Measurements from ENCODE around the gene DHRS13. TPM values are rescaled to one million over a fixed set of nuclear protein-coding genes. Genes with fewer than 3 reads are reported as not detected.
A peak's percentile ranks its signal among the peaks of the same experiment; 100 is the strongest.
"Not testable (repeated sequence)": the region's sequence is repeated elsewhere in the genome, so short reads cannot be mapped to it uniquely, and the experiment has no call there.

Gene DHRS13
- total RNA-seq, 2 experiments from 2014 or later: 23.3 to 29.5 TPM

- intact Hi-C loops (cut with DNase I, micrococcal nuclease): loop anchor here in 1 of 2 experiments (2.0 kb wide), 2 partner anchors 41 to 133 kb away; partner anchors contain the start of gene ERAL1
- no peaks in the 10 kb centered on the region for H3K27me3 Mint-ChIP-seq
- H3K27ac Mint-ChIP-seq: peak overlapping the region; percentile 90
- no peak for ATAC-seq
- peak overlapping the region; percentile 93 for H3K4me3 Mint-ChIP-seq
- ChIA-PET POLR2A (interaction anchor here (0.7 kb wide), 1 partner anchor 154 kb away, joined by 3 read pairs; no protein-coding TSS in a partner anchor), CTCF (interaction anchor here (0.6 to 2.1 kb wide), 11 partner anchors 13 to 169 kb away, joined by 3 to 8 read pairs (median 4); partner anchors contain the start of genes FAM222B and PHF12)
- peaks cover 38% of the 10 kb centered on the region for H3K36me3 Mint-ChIP-seq (ENCODE audit: low read depth)
- peak; percentile 45 for DNase-seq
- H3K4me1 Mint-ChIP-seq: peaks cover 76% of the 10 kb centered on the region
- no peaks in the 10 kb centered on the region for H3K9me3 Mint-ChIP-seq (ENCODE audit: low read depth)
These were observed 7.0 kb downstream of the DHRS13 start for GRCh38 chr17:28895794-28896447.

- Mint-ChIP-seq H3K27ac (peak overlapping the region; percentile 99), H3K4me1 (peaks cover 67% of the 10 kb centered on the region), H3K36me3 (ENCODE audit: low read depth) (peaks cover 28% of the 10 kb centered on the region), H3K4me3 (peak overlapping the region; percentile 62)
- not testable (repeated sequence) for H3K27me3 Mint-ChIP-seq; H3K9me3 Mint-ChIP-seq (ENCODE audit: low read depth)
- DNase-seq (peak; percentile 63), ATAC-seq (peak; percentile 39)
- intact Hi-C loops (cut with DNase I, micrococcal nuclease): loop anchor here (1.0 to 2.0 kb wide), 3 partner anchors 17 to 83 kb away; no protein-coding TSS in a partner anchor
- ChIA-PET CTCF (interaction anchor here (0.6 to 1.7 kb wide), 13 partner anchors 10 to 166 kb away, joined by 3 to 11 read pairs (median 3); partner anchors contain the start of gene NEK8), POLR2A (interaction anchor here (0.6 to 1.0 kb wide), 6 partner anchors 12 to 174 kb away, joined by 3 to 4 read pairs (median 4); partner anchors contain the start of genes PHF12 and RPL23A)
These were observed 9.4 kb downstream of the DHRS13 start for GRCh38 chr17:28893248-28894183.

- no peaks in the 10 kb centered on the region for H3K27me3 Mint-ChIP-seq
- H3K36me3 Mint-ChIP-seq (ENCODE audit: low read depth): peaks cover 20% of the 10 kb centered on the region
- H3K4me3 Mint-ChIP-seq: no peak overlapping the region
- ChIA-PET POLR2A (interaction anchor here (0.6 kb wide), 2 partner anchors 20 to 362 kb away, joined by 3 to 7 read pairs; no protein-coding TSS in a partner anchor), CTCF (interaction anchor here (1.3 to 1.5 kb wide), 3 partner anchors 10 to 27 kb away, joined by 3 to 7 read pairs (median 5); no protein-coding TSS in a partner anchor)
- intact Hi-C loops (cut with DNase I, micrococcal nuclease): loop anchor here in 1 of 2 experiments (2.0 kb wide), 1 partner anchor 35 kb away; no protein-coding TSS in a partner anchor
- ATAC-seq (no peak), DNase-seq (no peak)
- H3K4me1 Mint-ChIP-seq: peaks cover 59% of the 10 kb centered on the region
- peak overlapping the region; percentile 55 for H3K27ac Mint-ChIP-seq
- no peaks in the 10 kb centered on the region for H3K9me3 Mint-ChIP-seq (ENCODE audit: low read depth)
These were observed 10.9 kb downstream of the DHRS13 start for GRCh38 chr17:28892024-28892423.

- CTCF ChIA-PET: interaction anchor here (0.6 to 1.5 kb wide), 2 partner anchors 27 to 107 kb away, joined by 3 read pairs; no protein-coding TSS in a partner anchor
These were observed 11.7 kb downstream of the DHRS13 start for GRCh38 chr17:28891201-28891600.

GRCh38 chr17:28889996-28890395 is 12.9 kb downstream of the DHRS13 start:
- Mint-ChIP-seq H3K27me3 (no peaks in the 10 kb centered on the region), H3K4me3 (no peak overlapping the region), H3K9me3 (ENCODE audit: low read depth) (no peaks in the 10 kb centered on the region), H3K36me3 (ENCODE audit: low read depth) (peaks cover 19% of the 10 kb centered on the region), H3K4me1 (peaks cover 43% of the 10 kb centered on the region), H3K27ac (peak overlapping the region; percentile 21)
- ChIA-PET POLR2A (interaction anchor here (0.6 to 0.7 kb wide), 2 partner anchors 47 to 143 kb away, joined by 4 read pairs; partner anchors contain the start of gene FAM222B), CTCF (no interaction called here)
- no peak for DNase-seq
- ATAC-seq: no peak
- intact Hi-C loops (cut with DNase I, micrococcal nuclease): no loop called here

More at GRCh38 chr17:28891201-28891600, 11.7 kb downstream of the DHRS13 start:
- no peaks in the 10 kb centered on the region for H3K9me3 Mint-ChIP-seq (ENCODE audit: low read depth)
- no peak for DNase-seq
- peaks cover 20% of the 10 kb centered on the region for H3K36me3 Mint-ChIP-seq (ENCODE audit: low read depth)
- no peaks in the 10 kb centered on the region for H3K27me3 Mint-ChIP-seq
- ATAC-seq: no peak
- POLR2A ChIA-PET: no interaction called here
- peak overlapping the region; percentile 55 for H3K27ac Mint-ChIP-seq
- H3K4me1 Mint-ChIP-seq: peaks cover 53% of the 10 kb centered on the region
- no peak overlapping the region for H3K4me3 Mint-ChIP-seq
- intact Hi-C loops (cut with DNase I, micrococcal nuclease): no loop called here

- Mint-ChIP-seq H3K27me3 (no peaks in the 10 kb centered on the region), H3K9me3 (ENCODE audit: low read depth) (no peaks in the 10 kb centered on the region), H3K27ac (no peak overlapping the region), H3K4me1 (peaks cover 36% of the 10 kb centered on the region), H3K36me3 (ENCODE audit: low read depth) (peaks cover 19% of the 10 kb centered on the region), H3K4me3 (no peak overlapping the region)
- POLR2A ChIA-PET: interaction anchor here (0.6 kb wide), 1 partner anchor 10 kb away, joined by 4 read pairs; no protein-coding TSS in a partner anchor
- DNase-seq (no peak), ATAC-seq (no peak)
- CTCF ChIA-PET: no interaction called here
- intact Hi-C loops (cut with DNase I, micrococcal nuclease): no loop called here
These were observed 14.0 kb downstream of the DHRS13 start for GRCh38 chr17:28888832-28889231.

- H3K9me3 Mint-ChIP-seq (ENCODE audit: low read depth): no peaks in the 10 kb centered on the region
- no peak overlapping the region for H3K4me3 Mint-ChIP-seq
- peaks cover 17% of the 10 kb centered on the region for H3K36me3 Mint-ChIP-seq (ENCODE audit: low read depth)
- ChIA-PET POLR2A (no interaction called here), CTCF (interaction anchor here (1.2 kb wide), 1 partner anchor 124 kb away, joined by 4 read pairs; no protein-coding TSS in a partner anchor)
- H3K4me1 Mint-ChIP-seq: peaks cover 27% of the 10 kb centered on the region
- intact Hi-C loops (cut with DNase I, micrococcal nuclease): no loop called here
- DNase-seq (no peak), ATAC-seq (no peak)
- no peaks in the 10 kb centered on the region for H3K27me3 Mint-ChIP-seq
- H3K27ac Mint-ChIP-seq: no peak overlapping the region
These were observed 14.9 kb downstream of the DHRS13 start for GRCh38 chr17:28887871-28888471.

- POLR2A ChIA-PET: no interaction called here
- H3K4me3 Mint-ChIP-seq: no peak overlapping the region
- ATAC-seq: no peak
These were observed 16.9 kb downstream of the DHRS13 start for GRCh38 chr17:28885951-28886350.

GRCh38 chr17:28885363-28885762 is 17.5 kb downstream of the DHRS13 start:
- Mint-ChIP-seq H3K4me1 (peaks cover 5% of the 10 kb centered on the region), H3K9me3 (ENCODE audit: low read depth) (no peaks in the 10 kb centered on the region), H3K27ac (no peak overlapping the region), H3K4me3 (no peak overlapping the region), H3K36me3 (ENCODE audit: low read depth) (peaks cover 20% of the 10 kb centered on the region), H3K27me3 (no peaks in the 10 kb centered on the region)
- intact Hi-C loops (cut with DNase I, micrococcal nuclease): no loop called here
- ChIA-PET CTCF (interaction anchor here (1.3 kb wide), 1 partner anchor 17 kb away, joined by 3 read pairs; no protein-coding TSS in a partner anchor), POLR2A (no interaction called here)
- ATAC-seq (no peak), DNase-seq (no peak)

More at GRCh38 chr17:28885951-28886350, 16.9 kb downstream of the DHRS13 start:
- DNase-seq: no peak
- Mint-ChIP-seq H3K27ac (no peak overlapping the region), H3K9me3 (ENCODE audit: low read depth) (no peaks in the 10 kb centered on the region), H3K4me1 (peaks cover 9% of the 10 kb centered on the region), H3K36me3 (ENCODE audit: low read depth) (peaks cover 19% of the 10 kb centered on the region), H3K27me3 (no peaks in the 10 kb centered on the region)
- CTCF ChIA-PET: interaction anchor here (1.3 kb wide), 1 partner anchor 17 kb away, joined by 3 read pairs; no protein-coding TSS in a partner anchor
- intact Hi-C loops (cut with DNase I, micrococcal nuclease): no loop called here

- DNase-seq (no peak), ATAC-seq (no peak)
- Mint-ChIP-seq H3K4me3 (no peak overlapping the region), H3K36me3 (ENCODE audit: low read depth) (peaks cover 23% of the 10 kb centered on the region), H3K4me1 (no peaks in the 10 kb centered on the region), H3K27me3 (no peaks in the 10 kb centered on the region), H3K9me3 (ENCODE audit: low read depth) (no peaks in the 10 kb centered on the region), H3K27ac (no peak overlapping the region)
- CTCF ChIA-PET: no interaction called here
- POLR2A ChIA-PET: no interaction called here
- intact Hi-C loops (cut with DNase I, micrococcal nuclease): no loop called here
These were observed 18.7 kb downstream of the DHRS13 start for GRCh38 chr17:28883967-28884702.

All from activated CD4-positive, alpha-beta T cell treated with anti-CD3 and anti-CD28 coated beads for 36 hours (primary cell).